GM21576 (cell line): ENCODE measurements around the gene CACYBP.

Experiments used
- ATAC-seq: cut with Tn5 transposase; IDR thresholded peaks from one replicate; pipeline ENCODE4 v1.9.1; 2021; ENCODE audit warnings: mild to moderate bottlenecking, moderate library complexity; ENCODE audit not compliant: unreplicated experiment

The CACYBP gene

GRCh38 chr1:174999936-175000696, at the start of gene CACYBP:
TSS of gene CACYBP (plus strand) at chr1:174999947. CDS start at chr1:175000181, 234 bp downstream.
- peak; percentile 3 for ATAC-seq

- peak; percentile 49 for ATAC-seq
Observed at GRCh38 chr1:174953285-174954072, 46.3 kb upstream of the CACYBP start.

- peak; percentile 19 for ATAC-seq
Observed at GRCh38 chr1:174954073-174954460, 45.7 kb upstream of the CACYBP start.

- no peak for ATAC-seq
Observed at GRCh38 chr1:174954671-174955669, 44.8 kb upstream of the CACYBP start.

GRCh38 chr1:174956086-174956485, 43.7 kb upstream of the CACYBP start:
- no peak for ATAC-seq

GRCh38 chr1:174956976-174957375, 42.8 kb upstream of the CACYBP start:
- ATAC-seq, result no peak

- ATAC-seq, result no peak
Observed at GRCh38 chr1:174957829-174958228, 41.9 kb upstream of the CACYBP start.

GRCh38 chr1:174958396-174958795, 41.4 kb upstream of the CACYBP start:
- no peak for ATAC-seq

- ATAC-seq, result no peak
Observed at GRCh38 chr1:174960362-174960761, 39.4 kb upstream of the CACYBP start.

- ATAC-seq, result no peak
Observed at GRCh38 chr1:174963529-174964125, 36.1 kb upstream of the CACYBP start.

- no peak for ATAC-seq
Observed at GRCh38 chr1:174964261-174964971, 35.3 kb upstream of the CACYBP start.

- ATAC-seq, result no peak
Observed at GRCh38 chr1:174964972-174965361, 34.8 kb upstream of the CACYBP start.

- no peak for ATAC-seq
Observed at GRCh38 chr1:174965362-174966007, 34.3 kb upstream of the CACYBP start.

- no peak for ATAC-seq
Observed at GRCh38 chr1:174966008-174966572, 33.7 kb upstream of the CACYBP start.

- no peak for ATAC-seq
Observed at GRCh38 chr1:174967845-174968705, 31.7 kb upstream of the CACYBP start.

- ATAC-seq, result peak; percentile 57
Observed at GRCh38 chr1:174968750-174969244, 30.9 kb upstream of the CACYBP start.

GRCh38 chr1:174969977-174970376, 29.8 kb upstream of the CACYBP start:
- no peak for ATAC-seq

- ATAC-seq, result no peak
Observed at GRCh38 chr1:174971466-174971865, 28.3 kb upstream of the CACYBP start.
